HG03342 (cell line): Measurements from ENCODE around the gene RPUSD1.

Source experiments
- ATAC-seq: cut with Tn5 transposase; IDR thresholded peaks from one replicate; pipeline ENCODE4 v1.9.1; 2021; ENCODE audit warnings: mild to moderate bottlenecking, moderate library complexity; ENCODE audit not compliant: unreplicated experiment

RPUSD1 gene

GRCh38 chr16:819336-820043 is 31.3 kb upstream of the RPUSD1 start:
- ATAC-seq = no peak

- no peak for ATAC-seq
Measured at GRCh38 chr16:818592-818991, 30.4 kb upstream of the RPUSD1 start.

- ATAC-seq = no peak
Measured at GRCh38 chr16:818132-818531, 30.0 kb upstream of the RPUSD1 start.

- no peak for ATAC-seq
Measured at GRCh38 chr16:817001-817906, 29.1 kb upstream of the RPUSD1 start.

GRCh38 chr16:815861-816260 is 27.7 kb upstream of the RPUSD1 start:
- ATAC-seq = no peak

- no peak for ATAC-seq
Measured at GRCh38 chr16:814974-815373, 26.8 kb upstream of the RPUSD1 start.

GRCh38 chr16:813916-814412 is 25.8 kb upstream of the RPUSD1 start:
- no peak for ATAC-seq

- ATAC-seq = no peak
Measured at GRCh38 chr16:813204-813915, 25.2 kb upstream of the RPUSD1 start.

GRCh38 chr16:808085-808386 is 19.9 kb upstream of the RPUSD1 start:
- no peak for ATAC-seq

GRCh38 chr16:807347-808084 is 19.3 kb upstream of the RPUSD1 start:
- peak; percentile 81 for ATAC-seq

- ATAC-seq = no peak
Measured at GRCh38 chr16:805474-805873, 17.3 kb upstream of the RPUSD1 start.

- ATAC-seq = no peak
Measured at GRCh38 chr16:804193-805048, 16.2 kb upstream of the RPUSD1 start.

- no peak for ATAC-seq
Measured at GRCh38 chr16:803754-804080, 15.5 kb upstream of the RPUSD1 start.

- no peak for ATAC-seq
Measured at GRCh38 chr16:802914-803753, 15.0 kb upstream of the RPUSD1 start.

GRCh38 chr16:802461-802860 is 14.3 kb upstream of the RPUSD1 start:
- ATAC-seq = no peak

GRCh38 chr16:801584-802363 is 13.6 kb upstream of the RPUSD1 start:
- no peak for ATAC-seq

GRCh38 chr16:800834-801511 is 12.8 kb upstream of the RPUSD1 start:
- ATAC-seq = no peak
